ENCODE measurements around the gene BTBD9.
"Not testable (repeated sequence)": the region's sequence is repeated elsewhere in the genome, so short reads cannot be mapped to it uniquely, and the experiment has no call there.

Gene BTBD9

GRCh38 chr6:38370653-38371601, 268.8 kb downstream of the BTBD9 start:
- no peak for DNase-seq

DNA sequence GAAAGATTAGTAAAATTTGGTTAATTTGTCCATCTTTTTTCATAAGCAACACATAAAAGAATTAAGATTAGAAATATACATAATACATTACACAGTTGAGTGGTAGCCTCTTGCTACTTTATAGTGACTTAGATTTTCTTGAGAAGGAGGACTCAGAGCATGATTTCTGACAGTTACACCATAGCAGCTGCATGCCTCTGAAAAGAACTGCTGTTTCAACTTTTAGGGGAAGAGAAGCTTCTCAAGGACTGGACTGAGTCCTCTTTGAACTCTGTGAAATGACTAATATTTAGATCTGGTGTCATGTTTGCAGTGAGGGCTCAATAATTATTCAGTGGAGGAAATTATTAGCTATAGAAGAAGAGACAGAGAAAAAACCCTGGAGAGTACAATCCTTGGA, 272.5 kb downstream of the BTBD9 start:
- no peak for DNase-seq

GRCh38 chr6:38366234-38366633, 273.5 kb downstream of the BTBD9 start:
- no peak for DNase-seq

DNA sequence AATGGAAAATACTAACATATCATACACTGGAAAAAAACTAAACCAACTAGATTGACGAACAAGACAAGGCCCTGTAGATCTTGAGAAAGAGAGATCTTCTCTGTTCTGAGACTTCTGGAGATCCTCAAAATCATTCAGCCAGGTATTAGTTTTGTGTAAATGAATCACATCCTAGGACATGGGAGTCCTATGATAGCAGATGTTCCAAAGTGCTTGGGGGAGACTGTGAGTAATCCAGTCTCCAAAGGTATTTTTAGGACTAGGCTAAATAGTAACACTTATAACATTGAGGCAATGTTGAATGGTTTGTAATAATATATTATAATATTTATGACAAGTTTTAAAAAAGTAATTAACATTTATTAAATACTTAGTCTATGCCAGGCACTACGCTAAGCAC, 275.0 kb downstream of the BTBD9 start:
- DNase-seq = no peak

DNA sequence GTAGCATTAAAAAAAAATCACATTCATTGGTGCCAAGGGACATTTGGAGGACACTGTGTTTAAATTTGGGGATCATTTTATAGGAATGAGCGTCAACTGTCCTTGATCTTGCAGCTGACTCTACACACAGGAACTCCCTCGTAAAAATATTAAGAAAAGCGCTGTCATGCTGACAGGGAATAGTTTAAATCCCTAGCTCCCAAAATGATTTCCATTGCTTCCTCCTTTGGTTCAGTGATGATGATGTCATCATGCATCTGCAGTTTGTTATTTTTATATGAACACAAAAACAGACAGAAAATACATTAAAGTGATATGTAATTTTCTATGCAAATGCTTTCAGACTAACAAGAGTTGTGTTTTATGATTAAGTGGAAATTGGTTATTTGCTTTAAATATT, 275.6 kb downstream of the BTBD9 start:
- no peak for DNase-seq

- DNase-seq = no peak
These were observed 284.2 kb downstream of the BTBD9 start for GRCh38 chr6:38355519-38355918.

DNA sequence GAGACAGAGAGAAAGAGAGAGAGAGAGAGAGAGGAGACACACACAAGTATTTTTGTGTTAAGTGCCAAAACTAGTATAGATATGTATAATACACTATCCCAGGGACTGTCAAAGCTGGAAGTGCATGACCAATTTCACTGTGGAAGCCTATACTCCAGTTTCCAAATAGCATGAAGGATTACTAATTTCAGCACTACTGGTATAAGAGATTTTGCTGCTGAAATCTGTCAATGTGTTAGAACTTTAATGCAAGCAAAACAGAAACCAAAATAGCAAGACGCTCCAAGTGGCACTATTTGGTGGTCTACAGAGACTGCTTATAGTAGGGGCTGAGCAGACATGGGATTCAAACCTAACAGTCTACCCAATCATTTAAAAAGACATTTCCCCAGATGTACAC, 284.8 kb downstream of the BTBD9 start:
- no peak for DNase-seq

GRCh38 chr6:38354037-38354381, 285.7 kb downstream of the BTBD9 start:
- DNase-seq = no peak

DNA sequence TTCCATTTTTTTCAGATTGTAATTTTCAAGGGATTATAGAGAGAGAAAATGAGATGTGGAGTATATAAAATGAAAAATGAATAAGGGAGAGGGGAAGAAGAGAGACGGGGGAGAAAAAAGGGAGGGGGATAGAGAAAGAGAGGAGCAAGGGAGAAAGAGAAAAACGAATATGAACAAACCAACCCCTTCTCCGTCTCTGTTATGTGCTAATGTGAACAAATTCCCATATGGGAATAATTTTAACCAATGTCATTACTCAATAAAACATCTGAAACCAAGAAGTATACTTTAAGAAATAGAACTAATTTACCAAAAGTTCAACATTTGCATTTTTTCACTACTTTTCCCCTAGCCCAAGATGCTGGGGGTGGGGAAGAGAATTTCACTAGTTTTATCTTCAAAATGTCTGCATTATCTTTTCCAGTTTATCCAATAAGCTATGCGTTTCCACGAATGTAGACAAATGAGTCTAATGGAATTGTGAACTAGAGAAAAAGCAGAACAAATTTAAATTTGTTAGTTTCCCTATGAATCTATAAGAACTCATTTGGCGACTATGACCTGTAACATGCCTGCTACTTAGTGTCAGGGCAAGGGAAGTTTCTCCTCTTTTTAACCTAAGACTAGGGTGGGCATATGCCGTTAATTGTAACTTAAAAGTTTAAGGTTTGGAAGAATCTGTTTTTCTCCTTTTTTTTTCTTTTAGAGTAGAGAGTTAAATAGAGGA, 286.3 kb downstream of the BTBD9 start:
- DNase-seq = no peak

DNA sequence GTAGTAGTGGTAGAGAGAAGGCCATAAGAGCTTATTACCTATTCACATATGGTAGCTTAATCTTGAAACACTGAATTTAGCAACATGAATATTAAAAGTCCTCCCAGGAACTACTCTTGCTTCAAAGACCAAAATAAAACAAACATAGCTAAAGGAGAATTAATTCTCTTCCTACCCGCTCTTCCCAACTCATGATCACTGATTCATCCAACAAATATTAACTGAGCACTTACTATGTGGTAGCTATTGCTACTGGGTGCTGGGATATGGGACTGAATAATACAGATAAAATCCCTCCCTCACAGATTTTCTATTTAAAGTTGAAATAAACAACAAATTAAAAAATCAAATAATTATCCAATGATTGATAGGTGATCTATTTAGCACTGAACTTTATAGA, 287.1 kb downstream of the BTBD9 start:
- DNase-seq = no peak

GRCh38 chr6:38350942-38351341, 288.8 kb downstream of the BTBD9 start:
- DNase-seq = no peak

DNA sequence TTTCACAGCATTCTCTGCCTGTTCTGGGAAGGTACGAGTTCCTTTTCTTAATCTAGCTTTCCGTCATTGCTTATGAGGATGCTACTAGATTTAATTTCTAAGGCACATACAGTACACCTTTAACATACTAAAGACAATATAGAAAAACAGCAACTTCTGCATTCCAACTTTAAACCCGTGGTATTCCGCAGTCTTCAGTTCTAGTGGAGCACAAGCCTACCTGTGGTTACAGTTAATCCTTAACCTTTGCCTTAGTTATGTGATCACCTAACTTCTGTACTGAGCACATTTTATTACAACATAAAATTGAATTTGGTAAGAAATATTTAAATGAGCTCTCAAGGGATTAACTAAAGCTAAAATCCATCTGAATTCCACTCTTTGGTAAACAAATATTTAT, 289.5 kb downstream of the BTBD9 start:
- no peak for DNase-seq

DNA sequence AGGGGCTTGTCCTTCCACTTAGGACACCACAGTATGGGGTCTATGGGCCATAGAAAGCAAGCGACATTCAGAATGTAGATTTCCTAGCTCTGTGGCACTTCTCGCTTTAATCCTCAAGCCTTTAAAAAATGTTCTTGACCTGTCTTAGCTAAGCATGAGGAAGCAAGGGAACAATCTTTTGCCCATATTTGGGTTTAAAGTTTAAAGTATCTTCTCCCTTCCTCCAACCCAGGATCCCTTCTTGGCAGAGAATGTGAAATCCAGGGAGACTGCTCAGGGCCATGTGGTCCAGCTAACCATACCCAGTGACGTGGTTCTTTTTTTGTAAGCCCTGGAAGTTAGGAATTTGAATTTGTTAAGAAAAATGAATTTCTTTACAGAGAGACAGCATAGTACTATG, 289.9 kb downstream of the BTBD9 start:
- no peak for DNase-seq

- no peak for DNase-seq
These were observed 290.5 kb downstream of the BTBD9 start for GRCh38 chr6:38349221-38349620.

- no peak for DNase-seq
These were observed 291.4 kb downstream of the BTBD9 start for GRCh38 chr6:38348371-38348770.

DNA sequence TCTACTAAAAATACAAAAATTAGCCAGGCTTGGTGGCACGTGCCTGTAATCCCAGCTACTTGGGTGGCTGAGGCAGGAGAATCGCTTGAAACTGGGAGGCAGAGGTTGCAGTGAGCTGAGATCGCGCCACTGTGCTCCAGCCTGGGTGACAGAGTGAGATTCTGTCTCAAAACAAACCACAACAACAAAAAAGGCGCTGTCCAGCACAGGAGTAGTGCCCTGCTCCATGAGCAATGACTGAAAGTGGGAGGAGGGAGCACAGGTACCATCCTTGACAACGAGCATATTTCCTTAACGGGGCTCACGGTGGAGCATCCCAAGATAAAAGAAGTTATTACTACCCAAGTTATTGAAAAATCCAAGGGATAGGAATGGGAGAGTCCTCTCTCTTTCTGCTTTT, 291.9 kb downstream of the BTBD9 start:
- DNase-seq = not testable (repeated sequence)

- no peak for DNase-seq
These were observed 293.2 kb downstream of the BTBD9 start for GRCh38 chr6:38346291-38347079.

DNA sequence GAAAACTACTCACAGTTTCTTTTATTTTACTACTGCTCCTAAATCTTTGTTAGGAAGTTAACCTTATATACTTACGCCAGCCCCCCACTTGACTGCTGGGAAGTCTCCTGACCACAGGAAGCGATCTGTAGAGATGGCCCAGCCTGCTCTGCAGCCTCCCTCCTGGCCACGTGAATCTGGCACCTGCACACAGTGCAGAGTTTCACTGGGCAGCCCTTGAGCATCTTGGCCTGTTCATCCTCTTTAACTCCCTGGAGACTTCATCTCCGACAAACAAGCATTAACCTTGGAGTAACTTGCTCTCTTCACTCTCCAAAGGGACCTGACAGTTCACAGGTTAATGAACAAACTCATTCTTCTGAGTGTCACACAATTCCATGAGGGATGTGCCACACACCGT, 294.1 kb downstream of the BTBD9 start:
- DNase-seq = no peak

GRCh38 chr6:38341496-38341895, 298.2 kb downstream of the BTBD9 start:
- DNase-seq = no peak

DNA sequence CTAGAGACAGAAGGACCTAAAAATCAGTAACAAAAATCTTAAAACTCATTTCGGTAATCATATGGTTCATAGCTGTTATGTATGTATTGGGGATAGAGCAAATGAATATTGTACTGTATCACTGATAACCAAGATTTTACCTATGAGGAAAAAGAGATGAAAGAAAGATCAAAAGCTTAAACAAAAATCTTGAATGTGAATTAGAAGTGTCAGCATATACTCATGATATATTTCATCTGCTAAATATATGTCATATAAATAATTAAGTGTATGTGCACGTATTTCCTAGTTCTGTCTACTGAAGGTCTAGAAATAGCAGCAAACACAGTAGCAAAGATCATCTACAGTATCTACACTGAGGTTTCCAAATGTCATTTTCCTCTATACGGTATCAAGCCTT, 299.8 kb downstream of the BTBD9 start:
- DNase-seq = no peak

DNA sequence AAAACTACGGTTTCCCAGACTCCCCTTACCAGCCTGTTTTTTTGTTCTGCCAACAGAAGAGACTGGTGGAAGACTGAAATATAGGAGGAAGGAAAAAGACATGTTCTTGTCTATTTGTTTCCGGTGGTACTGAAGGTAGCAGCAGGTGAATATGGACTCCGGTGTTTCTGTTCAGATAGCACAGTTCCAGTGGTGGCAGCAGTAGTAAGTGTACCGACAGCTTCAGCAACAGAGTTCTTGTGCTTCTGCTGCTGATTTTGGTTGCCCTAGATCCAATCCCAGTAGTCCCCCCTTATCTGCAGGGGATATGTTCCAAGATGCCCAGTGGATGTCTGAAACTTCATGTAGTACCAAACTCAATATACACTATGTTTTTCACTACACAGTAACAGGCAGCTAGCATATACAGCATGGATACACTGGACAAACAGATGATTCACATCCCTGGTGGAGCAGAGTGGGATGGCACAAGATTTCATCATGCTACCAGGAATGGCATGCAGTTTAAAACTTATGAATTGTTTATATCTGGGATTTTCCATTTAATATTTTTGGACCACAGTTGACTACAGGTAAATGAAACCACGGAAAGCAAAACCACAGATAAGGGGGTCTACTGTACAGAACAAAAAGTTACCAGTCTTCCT, 301.8 kb downstream of the BTBD9 start:
- no peak for DNase-seq

DNA sequence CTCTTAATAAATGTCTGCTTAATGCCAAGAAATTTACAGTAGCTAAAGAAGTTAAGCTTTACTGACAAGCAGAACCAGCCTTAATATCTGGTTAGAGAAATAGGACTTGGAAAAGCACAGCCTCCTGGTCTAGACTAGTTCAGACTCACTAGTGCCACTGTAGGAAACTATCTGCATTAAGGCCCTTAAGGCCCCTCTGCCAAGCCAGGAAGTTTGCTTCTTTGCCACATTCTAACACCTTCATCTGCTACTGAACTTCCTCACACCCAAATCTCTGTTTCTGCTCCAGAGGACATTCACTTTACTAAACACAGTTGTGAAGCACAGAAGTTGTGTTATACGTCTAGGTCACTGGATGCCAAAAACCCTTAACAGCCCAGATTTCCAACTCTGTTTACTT, 302.8 kb downstream of the BTBD9 start:
- no peak for DNase-seq

DNA sequence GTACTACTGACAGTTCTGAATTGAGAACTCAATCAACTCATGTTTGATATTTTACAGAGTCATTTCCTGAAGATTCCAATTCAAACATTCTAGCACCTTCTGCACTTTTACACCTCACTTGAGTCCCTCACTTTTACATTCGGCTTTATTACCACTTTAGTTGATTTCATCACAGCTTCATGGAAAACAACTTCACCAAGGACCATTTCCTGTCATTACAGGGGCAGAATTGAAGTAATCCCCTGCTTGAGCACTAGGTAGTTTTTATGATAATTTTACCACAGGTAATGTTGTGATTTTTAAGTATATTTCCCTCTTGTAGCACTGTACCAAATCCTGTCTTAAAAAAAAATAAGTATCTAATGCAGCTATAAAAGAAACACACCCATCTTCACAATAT, 312.9 kb downstream of the BTBD9 start:
- DNase-seq = no peak

Measured in NCI-H345 (cell line).